GM23248 (cell line): Measurements from ENCODE around the gene C11orf86.

Experiments
- EZH2 ChIP-seq: fragments of 200-600 bp; sonication (generic); IDR thresholded peaks from 2 replicates; pipeline ENCODE4 v1.6.1; 2018; ENCODE audit warnings: antibody characterized with exemption, mild to moderate bottlenecking; ENCODE audit not compliant: insufficient read depth, poor library complexity, severe bottlenecking
- EZH2phosphoT487 ChIP-seq: fragments of 200-600 bp; sonication (generic); IDR thresholded peaks from 2 replicates; pipeline ENCODE4 v1.6.1; 2018; ENCODE audit warnings: antibody characterized with exemption, moderate library complexity, mild to moderate bottlenecking, low read depth; ENCODE audit not compliant: insufficient read depth

DNA sequence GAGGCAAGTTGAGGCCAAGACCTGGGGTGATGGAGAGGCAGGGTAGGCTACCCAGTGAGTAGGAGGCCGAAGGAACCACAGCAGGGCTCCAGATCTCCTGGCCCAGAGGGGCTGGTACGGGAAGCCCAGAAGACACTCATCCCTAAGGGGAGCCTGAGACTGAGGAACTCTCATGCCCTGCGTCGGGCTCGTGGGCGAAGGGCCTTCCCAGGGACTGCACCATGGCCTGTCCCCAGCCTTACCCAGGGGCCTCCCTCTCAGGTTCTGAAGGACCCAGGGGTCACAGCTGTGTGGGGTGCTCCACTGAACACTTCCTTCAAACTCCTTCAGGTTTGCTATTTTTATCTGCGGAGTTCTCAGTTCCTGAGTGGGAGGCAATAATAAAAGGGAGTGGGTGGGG lies 32.0 kb downstream of the C11orf86 start:
- TF ChIP-seq EZH2 = no peak
- no peak for TF ChIP-seq EZH2phosphoT487
